OCI-LY3 (cell line): Measurements from ENCODE around the gene LRRC8E.

Experiments
- H2AFZ ChIP-seq: fragments of 200-600, 300-600 bp; shearing (Covaris generic); 2 replicates; pipeline ENCODE4 v1.6.0; 2014; ENCODE audit warnings: antibody characterized with exemption, low read depth, low read length
- H3K27ac ChIP-seq: fragments of 200-600, 300-600 bp; sonication (generic); 2 replicates; pipeline ENCODE4 v1.5.1; 2014; ENCODE audit warnings: mild to moderate bottlenecking, low read length, moderate library complexity, mixed read lengths
- H3K27me3 ChIP-seq: fragments of 200-600, 300-600 bp; sonication (generic); 2 replicates; pipeline ENCODE4 v1.6.1; 2014; ENCODE audit warnings: low read depth, low read length, mixed read lengths
- H3K36me3 ChIP-seq: fragments of 200-600, 300-600 bp; sonication (generic); replicated peaks from 2 replicates; pipeline ENCODE3; 2014; ENCODE audit warnings: low read depth, low read length, mixed read lengths
- H3K4me1 ChIP-seq: fragments of 300-600, 200-600 bp; sonication (generic); 2 replicates; pipeline ENCODE4 v1.6.1; 2014; ENCODE audit warnings: low read length, mixed read lengths
- H3K4me2 ChIP-seq: fragments of 200-600, 300-600 bp; sonication (generic); 2 replicates; pipeline ENCODE4 v1.6.1; 2014; ENCODE audit warnings: low read length, mixed read lengths
- H3K4me3 ChIP-seq: fragments of 300-600, 200-600 bp; sonication (generic); 2 replicates; pipeline ENCODE4 v1.5.1; 2014; ENCODE audit warnings: antibody characterized with exemption, mild to moderate bottlenecking, low read length, moderate library complexity
- H3K79me2 ChIP-seq: fragments of 300-600, 200-600 bp; shearing (Covaris generic); 2 replicates; pipeline ENCODE4 v1.6.1; 2014; ENCODE audit warnings: mild to moderate bottlenecking, low read length, mixed read lengths
- H3K9ac ChIP-seq: fragments of 300-600, 200-600 bp; shearing (Covaris generic); 2 replicates; pipeline ENCODE4 v1.6.0; 2014; ENCODE audit warnings: mild to moderate bottlenecking, low read length, moderate library complexity
- H3K9me3 ChIP-seq: fragments of 200-600, 300-600 bp; shearing (Covaris generic); 2 replicates; pipeline ENCODE4 v1.6.1; 2014; ENCODE audit warnings: low read length, mixed read lengths; ENCODE audit not compliant: insufficient read depth
- H4K20me1 ChIP-seq: fragments of 200-600, 300-600 bp; sonication (generic); 2 replicates; pipeline ENCODE4 v1.6.1; 2016; ENCODE audit warnings: low read length, mixed read lengths; ENCODE audit not compliant: insufficient read depth
- EZH2phosphoT487 ChIP-seq: fragments of 200-600 bp; shearing (Covaris generic); IDR thresholded peaks from 2 replicates; pipeline ENCODE4 v1.6.1; 2018; ENCODE audit warnings: antibody characterized with exemption, mixed run types, low read depth
- TF ChIP-seq, protein P1 (sequence below): fragments of 200-600, 300-600 bp; sonication (generic); IDR thresholded peaks from 2 replicates; pipeline ENCODE4 v1.5.1; 2014; ENCODE audit warnings: antibody characterized with exemption, low read length, low read depth

Gene LRRC8E

DNA sequence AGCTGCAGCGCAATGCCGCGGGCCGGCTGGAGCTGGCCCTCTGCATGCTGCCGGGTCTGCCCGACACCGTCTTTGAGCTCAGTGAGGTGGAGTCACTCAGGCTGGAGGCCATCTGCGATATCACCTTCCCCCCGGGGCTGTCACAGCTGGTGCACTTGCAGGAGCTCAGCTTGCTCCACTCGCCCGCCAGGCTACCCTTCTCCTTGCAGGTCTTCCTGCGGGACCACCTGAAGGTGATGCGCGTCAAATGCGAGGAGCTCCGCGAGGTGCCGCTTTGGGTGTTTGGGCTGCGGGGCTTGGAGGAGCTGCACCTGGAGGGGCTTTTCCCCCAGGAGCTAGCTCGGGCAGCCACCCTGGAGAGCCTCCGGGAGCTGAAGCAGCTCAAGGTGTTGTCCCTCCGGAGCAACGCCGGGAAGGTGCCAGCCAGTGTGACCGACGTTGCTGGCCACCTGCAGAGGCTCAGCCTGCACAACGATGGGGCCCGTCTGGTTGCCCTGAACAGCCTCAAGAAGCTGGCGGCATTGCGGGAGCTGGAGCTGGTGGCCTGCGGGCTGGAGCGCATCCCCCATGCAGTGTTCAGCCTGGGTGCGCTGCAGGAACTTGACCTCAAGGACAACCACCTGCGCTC is 11.6 kb downstream of the LRRC8E start:
- no peak overlapping the region for H2AFZ ChIP-seq
- H4K20me1 ChIP-seq = peaks cover 6% of the 10 kb centered on the region; the same call in 1 of the 2 replicates
- no peaks in the 10 kb centered on the region for H3K36me3 ChIP-seq
- H3K4me2 ChIP-seq = no peak overlapping the region
- peaks cover 19% of the 10 kb centered on the region for H3K79me2 ChIP-seq
- TF ChIP-seq EZH2phosphoT487 = no peak
- TF ChIP-seq, protein P1, sequence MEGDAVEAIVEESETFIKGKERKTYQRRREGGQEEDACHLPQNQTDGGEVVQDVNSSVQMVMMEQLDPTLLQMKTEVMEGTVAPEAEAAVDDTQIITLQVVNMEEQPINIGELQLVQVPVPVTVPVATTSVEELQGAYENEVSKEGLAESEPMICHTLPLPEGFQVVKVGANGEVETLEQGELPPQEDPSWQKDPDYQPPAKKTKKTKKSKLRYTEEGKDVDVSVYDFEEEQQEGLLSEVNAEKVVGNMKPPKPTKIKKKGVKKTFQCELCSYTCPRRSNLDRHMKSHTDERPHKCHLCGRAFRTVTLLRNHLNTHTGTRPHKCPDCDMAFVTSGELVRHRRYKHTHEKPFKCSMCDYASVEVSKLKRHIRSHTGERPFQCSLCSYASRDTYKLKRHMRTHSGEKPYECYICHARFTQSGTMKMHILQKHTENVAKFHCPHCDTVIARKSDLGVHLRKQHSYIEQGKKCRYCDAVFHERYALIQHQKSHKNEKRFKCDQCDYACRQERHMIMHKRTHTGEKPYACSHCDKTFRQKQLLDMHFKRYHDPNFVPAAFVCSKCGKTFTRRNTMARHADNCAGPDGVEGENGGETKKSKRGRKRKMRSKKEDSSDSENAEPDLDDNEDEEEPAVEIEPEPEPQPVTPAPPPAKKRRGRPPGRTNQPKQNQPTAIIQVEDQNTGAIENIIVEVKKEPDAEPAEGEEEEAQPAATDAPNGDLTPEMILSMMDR = no peak
- no peak overlapping the region for H3K9ac ChIP-seq
- H3K27me3 ChIP-seq = no peaks in the 10 kb centered on the region
- peaks cover 11% of the 10 kb centered on the region for H3K4me1 ChIP-seq
- H3K9me3 ChIP-seq = no peaks in the 10 kb centered on the region
- H3K27ac ChIP-seq = no peak overlapping the region
- H3K4me3 ChIP-seq = no peak overlapping the region

DNA sequence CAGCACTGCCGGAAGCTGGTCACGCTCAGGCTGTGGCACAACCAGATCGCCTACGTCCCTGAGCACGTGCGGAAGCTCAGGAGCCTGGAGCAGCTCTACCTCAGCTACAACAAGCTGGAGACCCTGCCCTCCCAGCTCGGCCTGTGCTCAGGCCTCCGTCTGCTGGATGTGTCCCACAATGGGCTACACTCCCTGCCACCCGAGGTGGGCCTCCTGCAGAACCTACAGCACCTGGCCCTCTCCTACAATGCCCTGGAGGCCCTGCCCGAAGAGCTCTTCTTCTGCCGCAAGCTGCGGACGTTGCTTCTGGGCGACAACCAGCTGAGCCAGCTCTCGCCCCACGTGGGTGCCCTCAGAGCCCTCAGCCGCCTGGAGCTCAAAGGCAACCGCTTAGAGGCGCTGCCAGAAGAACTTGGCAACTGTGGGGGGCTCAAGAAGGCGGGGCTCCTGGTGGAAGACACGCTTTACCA is 12.1 kb downstream of the LRRC8E start:
- H3K27me3 ChIP-seq = no peaks in the 10 kb centered on the region
- TF ChIP-seq, protein P1 = no peak
- no peak for TF ChIP-seq EZH2phosphoT487
- H4K20me1 ChIP-seq = peaks cover 11% of the 10 kb centered on the region; the same call in 1 of the 2 replicates
- H3K4me2 ChIP-seq = no peak overlapping the region
- no peaks in the 10 kb centered on the region for H3K9me3 ChIP-seq
- no peak overlapping the region for H3K27ac ChIP-seq
- H3K36me3 ChIP-seq = no peaks in the 10 kb centered on the region
- H2AFZ ChIP-seq = no peak overlapping the region
- peaks cover 25% of the 10 kb centered on the region for H3K79me2 ChIP-seq
- peaks cover 16% of the 10 kb centered on the region for H3K4me1 ChIP-seq
- no peak overlapping the region for H3K9ac ChIP-seq
- H3K4me3 ChIP-seq = no peak overlapping the region

DNA sequence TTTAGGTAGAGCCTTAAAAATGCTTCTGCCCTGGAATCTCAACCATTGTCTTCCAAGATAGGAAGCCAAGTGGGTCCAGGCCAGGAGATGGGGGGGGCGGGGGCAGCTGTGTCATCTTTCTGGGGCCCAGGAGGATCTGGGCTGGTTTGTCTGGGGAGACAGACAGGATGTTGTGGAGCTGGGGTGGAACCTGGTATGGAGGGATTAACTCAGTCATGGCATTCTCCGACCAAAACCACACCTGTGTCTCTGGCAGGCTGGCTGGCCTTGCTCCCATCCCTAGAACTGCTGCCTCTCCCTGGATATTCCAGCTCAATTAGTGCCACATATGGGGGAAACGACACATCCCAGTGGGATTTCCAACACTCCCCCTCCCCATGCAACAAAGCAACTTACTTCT is 12.6 kb downstream of the LRRC8E start:
- Histone ChIP-seq H3K4me2 (no peak overlapping the region), H3K36me3 (peaks cover 2% of the 10 kb centered on the region), H3K9me3 (no peaks in the 10 kb centered on the region), H2AFZ (no peak overlapping the region), H3K27me3 (no peaks in the 10 kb centered on the region), H3K4me1 (peaks cover 16% of the 10 kb centered on the region), H4K20me1 (peaks cover 15% of the 10 kb centered on the region; the same call in 1 of the 2 replicates), H3K27ac (no peak overlapping the region), H3K4me3 (no peak overlapping the region), H3K79me2 (peaks cover 30% of the 10 kb centered on the region), H3K9ac (no peak overlapping the region)
- no peak for TF ChIP-seq EZH2phosphoT487
- TF ChIP-seq, protein P1 = no peak

DNA sequence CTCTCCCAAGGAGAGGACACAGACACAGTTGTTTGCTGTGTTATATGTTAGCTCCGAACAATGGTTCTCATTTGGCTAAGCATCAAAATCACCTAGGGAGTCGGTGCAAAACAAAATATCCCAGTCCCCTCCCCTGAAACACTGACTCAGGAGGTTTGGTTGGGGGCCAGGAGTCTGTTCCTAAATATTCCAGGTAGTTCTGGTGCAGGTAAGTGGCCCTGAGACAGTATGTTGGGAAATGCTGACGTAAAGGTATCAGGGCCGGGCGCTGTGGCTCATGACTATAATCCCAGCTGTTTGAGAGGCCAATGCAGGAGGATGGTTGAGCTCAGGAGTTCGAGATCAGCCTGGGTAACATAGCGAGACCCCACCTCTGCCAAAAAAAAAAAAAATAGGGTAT is 13.0 kb downstream of the LRRC8E start:
- Histone ChIP-seq H3K4me2 (no peak overlapping the region), H3K4me3 (no peak overlapping the region), H3K9ac (no peak overlapping the region), H3K9me3 (no peaks in the 10 kb centered on the region), H2AFZ (no peak overlapping the region), H3K27ac (no peak overlapping the region), H4K20me1 (peaks cover 19% of the 10 kb centered on the region; the same call in 1 of the 2 replicates), H3K27me3 (no peaks in the 10 kb centered on the region), H3K79me2 (peaks cover 34% of the 10 kb centered on the region), H3K4me1 (peaks cover 16% of the 10 kb centered on the region), H3K36me3 (peaks cover 6% of the 10 kb centered on the region)
- TF ChIP-seq, protein P1 = no peak
- TF ChIP-seq EZH2phosphoT487 = no peak
